PC-9 (cell line): ENCODE results near the gene MCUR1. TPM values are rescaled to one million over a fixed set of nuclear protein-coding genes. Genes with fewer than 3 reads are reported as not detected.

Experiments
- BruUV-seq: library from RNA; stranded (reverse); fragments of 400-500 nt; replicated peaks from 2 replicates; lab custom pipeline; 2021; lab: Mats Ljungman, UMichigan
- CTCF ChIA-PET: fragments of 300-600 bp; sonication (Branson Sonifier 250); formaldehyde crosslinking; loops from one replicate; lab custom pipeline; 2022; ENCODE audit warnings: antibody characterized with exemption; lab: Charles Lee
- POLR2A ChIA-PET: fragments of 300-600 bp; sonication (Branson Sonifier 250); formaldehyde crosslinking; loops from one replicate; lab custom pipeline; 2022; ENCODE audit warnings: antibody characterized with exemption; ENCODE audit not compliant: unreplicated experiment; lab: Charles Lee
- DNase-seq, 2 experiments: peaks; one replicate each; pipeline versions ENCODE4 v3.0.0 to v3.0.0-alpha.2; 2015 to 2022; ENCODE audit warnings: mixed read lengths in 1 of 2
- H2AFZ ChIP-seq: fragments of 200-600 bp; sonication (generic); 2 replicates; pipeline ENCODE4 v1.8.1; 2017; ENCODE audit warnings: antibody characterized with exemption
- H3F3A ChIP-seq: fragments of 200-600 bp; sonication (generic); 2 replicates; pipeline ENCODE4 v1.8.1; 2017; ENCODE audit warnings: antibody characterized with exemption, mild to moderate bottlenecking, low read depth; ENCODE audit not compliant: insufficient read depth
- H3K27ac ChIP-seq: fragments of 200-600 bp; sonication (generic); 2 replicates; pipeline ENCODE4 v1.6.1; 2016; ENCODE audit warnings: mixed run types
- H3K27me3 ChIP-seq: fragments of 200-600 bp; sonication (generic); 2 replicates; pipeline ENCODE4 v1.6.1; 2016; ENCODE audit warnings: low read depth, mixed run types; ENCODE audit not compliant: insufficient read depth
- H3K36me3 ChIP-seq: fragments of 200-600 bp; sonication (generic); 2 replicates; pipeline ENCODE4 v1.6.1; 2016; ENCODE audit warnings: low read depth, mixed run types
- H3K4me1 ChIP-seq: fragments of 200-600 bp; sonication (generic); replicated peaks from 2 replicates; pipeline ENCODE4 v1.6.1; 2016; ENCODE audit warnings: mixed run types; ENCODE audit not compliant: insufficient read depth
- H3K4me2 ChIP-seq: fragments of 200-600 bp; sonication (generic); 2 replicates; pipeline ENCODE4 v1.6.1; 2017; ENCODE audit warnings: mixed run types
- H3K4me3 ChIP-seq: fragments of 200-600 bp; sonication (generic); 2 replicates; pipeline ENCODE4 v1.6.1; 2016; ENCODE audit warnings: mixed run types
- H3K79me2 ChIP-seq: fragments of 200-600 bp; sonication (generic); 2 replicates; pipeline ENCODE4 v1.6.1; 2017; ENCODE audit warnings: low read depth, mixed run types
- H3K9me2 ChIP-seq: fragments of 200-600 bp; sonication (generic); 2 replicates; pipeline ENCODE4 v1.8.1; 2017; ENCODE audit warnings: mild to moderate bottlenecking; ENCODE audit not compliant: insufficient read depth
- H3K9me3 ChIP-seq: fragments of 200-600 bp; sonication (generic); 2 replicates; pipeline ENCODE4 v1.8.1; 2016; ENCODE audit warnings: low read depth; ENCODE audit not compliant: insufficient read depth
- H4K20me1 ChIP-seq: fragments of 200-600 bp; sonication (generic); 2 replicates; pipeline ENCODE4 v1.8.1; 2017; ENCODE audit not compliant: insufficient read depth
- EZH2 ChIP-seq: fragments of 200-600 bp; sonication (generic); IDR thresholded peaks from 2 replicates; pipeline ENCODE4 v1.8.0; 2017; ENCODE audit warnings: antibody characterized with exemption, low read depth
- intact Hi-C: fragments of 100-400 bp; cut with micrococcal nuclease; formaldehyde crosslinking; loops from one replicate; pipeline ENCODE4 v1.10.0; 2022; ENCODE audit not compliant: unreplicated experiment
- total RNA-seq: library from RNA; stranded (reverse); gene quantifications from 2 replicates; pipeline ENCODE4 v1.2.3, GENCODE V29; 2021
- TF ChIP-seq, protein P1 (sequence below): fragments of 200-600 bp; sonication (generic); conservative IDR thresholded peaks from 2 replicates; pipeline ENCODE4 v1.6.1; 2017; ENCODE audit warnings: mixed run types, antibody characterized with exemption, mild to moderate bottlenecking, moderate library complexity

The MCUR1 gene
- total RNA-seq, 1 experiment from 2014 or later = 45.9 TPM

DNA sequence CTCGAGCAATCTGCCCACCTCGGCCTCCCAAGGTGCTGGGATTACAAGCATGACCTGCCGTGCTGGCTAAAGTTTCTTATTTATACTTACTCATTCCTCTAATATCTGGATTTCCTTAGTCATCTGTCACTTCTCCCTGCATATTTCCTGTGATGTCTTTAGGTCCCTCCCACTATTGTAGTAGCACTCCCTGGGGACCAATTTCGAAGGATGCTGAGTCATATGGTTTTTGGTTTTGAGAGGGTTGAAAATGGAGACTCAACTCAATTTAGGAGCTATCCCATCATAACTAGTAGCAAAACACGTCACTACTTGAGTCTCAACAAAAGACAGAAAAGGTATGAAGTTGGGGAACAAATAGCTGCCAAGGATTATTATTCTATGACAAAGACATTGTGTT lies 20.2 kb downstream of the MCUR1 start:
- H3K79me2 ChIP-seq = no peaks in the 10 kb centered on the region
- peak in 1 of 2 experiments; percentile 51 for DNase-seq
- H3K36me3 ChIP-seq = peaks cover 7% of the 10 kb centered on the region
- CTCF ChIA-PET = interaction anchor here (0.6 to 1.2 kb wide), 6 partner anchors 9 to 1830 kb away, joined by 3 to 8 read pairs (median 4); partner anchors contain the start of gene RANBP9
- TF ChIP-seq EZH2 = no peak
- TF ChIP-seq, protein P1, sequence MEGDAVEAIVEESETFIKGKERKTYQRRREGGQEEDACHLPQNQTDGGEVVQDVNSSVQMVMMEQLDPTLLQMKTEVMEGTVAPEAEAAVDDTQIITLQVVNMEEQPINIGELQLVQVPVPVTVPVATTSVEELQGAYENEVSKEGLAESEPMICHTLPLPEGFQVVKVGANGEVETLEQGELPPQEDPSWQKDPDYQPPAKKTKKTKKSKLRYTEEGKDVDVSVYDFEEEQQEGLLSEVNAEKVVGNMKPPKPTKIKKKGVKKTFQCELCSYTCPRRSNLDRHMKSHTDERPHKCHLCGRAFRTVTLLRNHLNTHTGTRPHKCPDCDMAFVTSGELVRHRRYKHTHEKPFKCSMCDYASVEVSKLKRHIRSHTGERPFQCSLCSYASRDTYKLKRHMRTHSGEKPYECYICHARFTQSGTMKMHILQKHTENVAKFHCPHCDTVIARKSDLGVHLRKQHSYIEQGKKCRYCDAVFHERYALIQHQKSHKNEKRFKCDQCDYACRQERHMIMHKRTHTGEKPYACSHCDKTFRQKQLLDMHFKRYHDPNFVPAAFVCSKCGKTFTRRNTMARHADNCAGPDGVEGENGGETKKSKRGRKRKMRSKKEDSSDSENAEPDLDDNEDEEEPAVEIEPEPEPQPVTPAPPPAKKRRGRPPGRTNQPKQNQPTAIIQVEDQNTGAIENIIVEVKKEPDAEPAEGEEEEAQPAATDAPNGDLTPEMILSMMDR = no peak
- H3K27ac ChIP-seq = peak overlapping the region; percentile 49
- POLR2A ChIA-PET = no interaction called here
- BruUV-seq = no TSS peak
- no peaks in the 10 kb centered on the region for H4K20me1 ChIP-seq
- no peak overlapping the region for H3K4me3 ChIP-seq
- H2AFZ ChIP-seq = no peak overlapping the region
- intact Hi-C loops = loop anchor here (2.0 to 10.0 kb wide), 2 partner anchors 85 to 111 kb away; no protein-coding TSS in a partner anchor
- no peaks in the 10 kb centered on the region for H3K27me3 ChIP-seq
- H3F3A ChIP-seq = peaks cover 29% of the 10 kb centered on the region
- H3K4me1 ChIP-seq = peaks cover 41% of the 10 kb centered on the region
- H3K4me2 ChIP-seq = no peak overlapping the region
- H3K9me2 ChIP-seq = no peaks in the 10 kb centered on the region
- no peaks in the 10 kb centered on the region for H3K9me3 ChIP-seq

DNA sequence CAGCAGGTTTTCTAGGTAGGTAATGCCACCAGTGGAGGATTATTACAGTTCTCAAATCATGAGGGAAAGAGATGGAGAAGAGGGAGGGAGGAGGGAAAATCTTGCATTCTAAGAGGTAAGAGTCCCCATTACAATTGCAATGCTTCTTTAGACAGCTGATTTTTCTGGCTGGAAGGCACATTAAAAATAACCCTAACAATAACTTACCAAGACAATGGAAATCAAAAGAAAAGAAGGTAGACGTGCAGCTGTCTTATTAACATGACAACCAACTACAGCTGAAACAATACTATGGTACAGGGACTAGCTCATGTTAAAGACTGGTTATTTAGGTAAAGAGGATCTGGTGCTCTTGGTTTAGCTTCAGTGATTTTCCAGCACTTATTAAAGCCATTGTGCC lies 24.6 kb downstream of the MCUR1 start:
- peaks cover 8% of the 10 kb centered on the region; the same call in 1 of the 2 replicates for H3F3A ChIP-seq
- TF ChIP-seq, protein P1 = no peak
- TF ChIP-seq EZH2 = no peak
- peaks cover 7% of the 10 kb centered on the region for H3K36me3 ChIP-seq
- no peaks in the 10 kb centered on the region for H4K20me1 ChIP-seq
- no peak overlapping the region for H3K4me2 ChIP-seq
- H3K79me2 ChIP-seq = no peaks in the 10 kb centered on the region
- H3K27ac ChIP-seq = no peak overlapping the region
- H3K27me3 ChIP-seq = no peaks in the 10 kb centered on the region
- ChIA-PET CTCF (interaction anchor here (0.6 kb wide), 1 partner anchor 241 kb away, joined by 5 read pairs; no protein-coding TSS in a partner anchor), POLR2A (interaction anchor here (0.6 kb wide), 1 partner anchor 23 kb away, joined by 4 read pairs; no protein-coding TSS in a partner anchor)
- BruUV-seq = no TSS peak
- no peaks in the 10 kb centered on the region for H3K9me2 ChIP-seq
- no peaks in the 10 kb centered on the region for H3K9me3 ChIP-seq
- intact Hi-C loops = loop anchor here (10.0 kb wide), 1 partner anchor 115 kb away; no protein-coding TSS in a partner anchor
- no peak overlapping the region for H3K4me3 ChIP-seq
- peaks cover 12% of the 10 kb centered on the region; the same call in 1 of the 2 replicates for H3K4me1 ChIP-seq
- DNase-seq = no peak
- H2AFZ ChIP-seq = no peak overlapping the region

DNA sequence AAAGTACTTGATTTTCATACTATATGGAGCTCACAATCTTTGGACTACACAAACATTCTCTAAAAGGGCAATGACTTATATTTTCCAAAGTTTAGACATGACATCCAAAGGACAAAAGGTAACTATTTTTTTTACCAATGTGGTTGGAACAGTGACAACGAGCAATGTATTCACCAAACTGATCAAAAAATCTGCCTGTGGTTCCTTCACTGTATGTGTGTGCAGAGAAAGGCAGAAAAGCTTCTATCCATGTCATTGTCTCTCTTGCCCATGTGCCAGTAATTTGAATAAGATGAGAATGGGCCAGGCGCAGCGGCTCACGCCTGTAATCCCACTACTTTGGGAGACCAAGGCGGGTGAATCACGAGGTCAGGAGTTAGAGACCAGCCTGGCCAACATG lies 25.5 kb downstream of the MCUR1 start:
- no peak overlapping the region for H3K4me3 ChIP-seq
- no peak overlapping the region for H2AFZ ChIP-seq
- H4K20me1 ChIP-seq = no peaks in the 10 kb centered on the region
- H3K36me3 ChIP-seq = peaks cover 5% of the 10 kb centered on the region
- H3F3A ChIP-seq = no peaks in the 10 kb centered on the region; the same call in 1 of the 2 replicates
- no peak for DNase-seq
- POLR2A ChIA-PET = interaction anchor here (0.6 kb wide), 1 partner anchor 25 kb away, joined by 5 read pairs; the partner anchor contains the start of gene MCUR1
- no peak overlapping the region for H3K27ac ChIP-seq
- no peaks in the 10 kb centered on the region for H3K9me2 ChIP-seq
- no peaks in the 10 kb centered on the region for H3K79me2 ChIP-seq
- no peaks in the 10 kb centered on the region for H3K9me3 ChIP-seq
- TF ChIP-seq EZH2 = no peak
- TF ChIP-seq, protein P1 = no peak
- BruUV-seq = no TSS peak
- no peak overlapping the region for H3K4me2 ChIP-seq
- CTCF ChIA-PET = no interaction called here
- intact Hi-C loops = no loop called here
- peaks cover 3% of the 10 kb centered on the region; the same call in 1 of the 2 replicates for H3K4me1 ChIP-seq
- no peaks in the 10 kb centered on the region for H3K27me3 ChIP-seq
